Suprapubic skin (tissue), 3 donors: ENCODE results near the gene SFSWAP.

Experiments
- POLR2AphosphoS5 ChIP-seq, 3 donors: sonication (generic); formaldehyde crosslinking; IDR thresholded peaks; one replicate each; pipeline ENCODE4 v1.6.1; 2017; ENCODE audit warnings: antibody characterized with exemption in 3 of 3
- TF ChIP-seq, protein P1 (sequence below), 2 donors: fragments of 200-600 bp in 1 of 2; fragments of 450-650 bp in 1 of 2; sonication (generic) in 1 of 2; IDR thresholded peaks; one replicate each; pipeline ENCODE4 v1.5.1; 2016 to 2019; ENCODE audit warnings: antibody characterized with exemption in 2 of 2, mild to moderate bottlenecking in 1 of 2, moderate library complexity in 1 of 2

- TF ChIP-seq POLR2AphosphoS5 (IDR thresholded peaks at IDR 0.05), result no peak
- TF ChIP-seq, protein P1, sequence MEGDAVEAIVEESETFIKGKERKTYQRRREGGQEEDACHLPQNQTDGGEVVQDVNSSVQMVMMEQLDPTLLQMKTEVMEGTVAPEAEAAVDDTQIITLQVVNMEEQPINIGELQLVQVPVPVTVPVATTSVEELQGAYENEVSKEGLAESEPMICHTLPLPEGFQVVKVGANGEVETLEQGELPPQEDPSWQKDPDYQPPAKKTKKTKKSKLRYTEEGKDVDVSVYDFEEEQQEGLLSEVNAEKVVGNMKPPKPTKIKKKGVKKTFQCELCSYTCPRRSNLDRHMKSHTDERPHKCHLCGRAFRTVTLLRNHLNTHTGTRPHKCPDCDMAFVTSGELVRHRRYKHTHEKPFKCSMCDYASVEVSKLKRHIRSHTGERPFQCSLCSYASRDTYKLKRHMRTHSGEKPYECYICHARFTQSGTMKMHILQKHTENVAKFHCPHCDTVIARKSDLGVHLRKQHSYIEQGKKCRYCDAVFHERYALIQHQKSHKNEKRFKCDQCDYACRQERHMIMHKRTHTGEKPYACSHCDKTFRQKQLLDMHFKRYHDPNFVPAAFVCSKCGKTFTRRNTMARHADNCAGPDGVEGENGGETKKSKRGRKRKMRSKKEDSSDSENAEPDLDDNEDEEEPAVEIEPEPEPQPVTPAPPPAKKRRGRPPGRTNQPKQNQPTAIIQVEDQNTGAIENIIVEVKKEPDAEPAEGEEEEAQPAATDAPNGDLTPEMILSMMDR (IDR thresholded peaks at IDR 0.05), result no peak
Measured at GRCh38 chr12:131723532-131723931, 12.6 kb downstream of the SFSWAP start.
